Uterus (tissue), 2 donors: ENCODE measurements around the gene SERPINE2.

Experiments used
- POLR2A ChIP-seq, 2 donors: fragments of 450-650 bp; IDR thresholded peaks; one replicate each; pipeline ENCODE4 v1.6.1; 2016; ENCODE audit warnings: antibody characterized with exemption in 2 of 2, mild to moderate bottlenecking in 1 of 2, moderate library complexity in 1 of 2
- TF ChIP-seq, protein P1 (sequence below), 4 experiments: fragments of 200-600 bp in 2 of 4; fragments of 450-650 bp in 2 of 4; sonication (generic) in 2 of 4; IDR thresholded peaks; one replicate each; pipeline ENCODE4 v1.5.1; 2016 to 2019; ENCODE audit warnings: antibody characterized with exemption in 4 of 4, mild to moderate bottlenecking in 2 of 4, moderate library complexity in 1 of 4

DNA sequence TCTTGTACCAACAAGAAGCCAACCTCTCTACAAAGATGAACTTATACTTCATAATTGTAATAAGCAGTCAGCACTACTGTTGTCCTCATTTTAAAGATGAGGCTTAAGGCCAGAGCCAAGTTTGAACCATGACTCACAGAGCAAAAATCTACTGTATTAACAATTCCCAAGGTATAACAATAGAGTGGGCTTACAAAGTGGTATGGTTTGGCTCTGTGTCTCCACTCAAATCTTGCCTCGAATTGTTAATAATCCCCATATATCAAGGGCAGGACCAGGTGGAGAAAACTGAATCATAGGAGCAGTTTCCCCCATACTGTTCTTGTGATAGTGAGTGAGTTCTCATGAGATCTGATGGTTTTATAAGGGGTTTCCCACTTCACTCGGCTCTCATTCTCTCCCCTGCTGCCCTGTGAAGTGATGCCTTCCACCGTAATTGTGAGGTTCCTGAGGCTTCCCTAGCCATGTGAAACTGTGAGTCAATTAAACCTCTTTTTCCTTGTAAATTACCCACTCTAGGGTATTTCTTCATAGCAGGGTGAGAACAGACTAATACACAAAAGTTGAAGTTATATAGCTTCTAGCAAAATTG lies 62.4 kb downstream of the SERPINE2 start:
- TF ChIP-seq POLR2A (IDR thresholded peaks at IDR 0.05), result no peak
- TF ChIP-seq, protein P1, sequence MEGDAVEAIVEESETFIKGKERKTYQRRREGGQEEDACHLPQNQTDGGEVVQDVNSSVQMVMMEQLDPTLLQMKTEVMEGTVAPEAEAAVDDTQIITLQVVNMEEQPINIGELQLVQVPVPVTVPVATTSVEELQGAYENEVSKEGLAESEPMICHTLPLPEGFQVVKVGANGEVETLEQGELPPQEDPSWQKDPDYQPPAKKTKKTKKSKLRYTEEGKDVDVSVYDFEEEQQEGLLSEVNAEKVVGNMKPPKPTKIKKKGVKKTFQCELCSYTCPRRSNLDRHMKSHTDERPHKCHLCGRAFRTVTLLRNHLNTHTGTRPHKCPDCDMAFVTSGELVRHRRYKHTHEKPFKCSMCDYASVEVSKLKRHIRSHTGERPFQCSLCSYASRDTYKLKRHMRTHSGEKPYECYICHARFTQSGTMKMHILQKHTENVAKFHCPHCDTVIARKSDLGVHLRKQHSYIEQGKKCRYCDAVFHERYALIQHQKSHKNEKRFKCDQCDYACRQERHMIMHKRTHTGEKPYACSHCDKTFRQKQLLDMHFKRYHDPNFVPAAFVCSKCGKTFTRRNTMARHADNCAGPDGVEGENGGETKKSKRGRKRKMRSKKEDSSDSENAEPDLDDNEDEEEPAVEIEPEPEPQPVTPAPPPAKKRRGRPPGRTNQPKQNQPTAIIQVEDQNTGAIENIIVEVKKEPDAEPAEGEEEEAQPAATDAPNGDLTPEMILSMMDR (IDR thresholded peaks at IDR 0.05), result no peak
